Activated CD4-positive, alpha-beta T cell treated with anti-CD3 and anti-CD28 coated beads, Interleukin-10, Interleukin-2, amounts not matched to agents 100 ng/mL and 50 ng/mL, durations not matched to agents 16 hours and 8 hours (primary cell): ENCODE results near the gene DIP2C.
"Not testable (repeated sequence)": the region's sequence is repeated elsewhere in the genome, so short reads cannot be mapped to it uniquely, and the experiment has no call there.

Source experiments
- DNase-seq: peaks from one replicate; pipeline ENCODE4 v3.0.0-alpha.2; 2020

Gene DIP2C

GRCh38 chr10:692682-693351, 3.3 kb upstream of the DIP2C start:
- DNase-seq: no peak

GRCh38 chr10:691216-691615, 1.7 kb upstream of the DIP2C start:
- no peak for DNase-seq

GRCh38 chr10:690372-691161, 1.1 kb upstream of the DIP2C start:
- no peak for DNase-seq

- DNase-seq: no peak
Measured at GRCh38 chr10:689121-689451, 382 bp downstream of the DIP2C start.

GRCh38 chr10:688312-689120, 952 bp downstream of the DIP2C start:
- DNase-seq: no peak

GRCh38 chr10:687583-688311, 1.7 kb downstream of the DIP2C start:
- no peak for DNase-seq

GRCh38 chr10:686155-686931, 3.1 kb downstream of the DIP2C start:
- no peak for DNase-seq

- DNase-seq: no peak
Measured at GRCh38 chr10:685613-686012, 3.9 kb downstream of the DIP2C start.

- DNase-seq: no peak
Measured at GRCh38 chr10:683448-684071, 5.9 kb downstream of the DIP2C start.

- DNase-seq: no peak
Measured at GRCh38 chr10:682931-683447, 6.5 kb downstream of the DIP2C start.

GRCh38 chr10:681670-682318, 7.7 kb downstream of the DIP2C start:
- no peak for DNase-seq

- no peak for DNase-seq
Measured at GRCh38 chr10:680745-681144, 8.7 kb downstream of the DIP2C start.

GRCh38 chr10:680146-680545, 9.3 kb downstream of the DIP2C start:
- DNase-seq: no peak

- DNase-seq: no peak
Measured at GRCh38 chr10:679556-679955, 9.9 kb downstream of the DIP2C start.

- not testable (repeated sequence) for DNase-seq
Measured at GRCh38 chr10:678662-679005, 10.8 kb downstream of the DIP2C start.

- DNase-seq: no peak
Measured at GRCh38 chr10:677750-678661, 11.5 kb downstream of the DIP2C start.

GRCh38 chr10:677038-677437, 12.4 kb downstream of the DIP2C start:
- DNase-seq: peak; percentile 23

GRCh38 chr10:676178-676577, 13.3 kb downstream of the DIP2C start:
- DNase-seq: peak; percentile 12

GRCh38 chr10:675532-675931, 13.9 kb downstream of the DIP2C start:
- DNase-seq: no peak

- DNase-seq: no peak
Measured at GRCh38 chr10:673492-673891, 16.0 kb downstream of the DIP2C start.
